ENCODE data around the gene NEK6.

- TF ChIP-seq CTCF (IDR thresholded peaks at IDR 0.05) (no peak), POLR2A (IDR thresholded peaks at IDR 0.05) (no peak)
Measured at GRCh38 chr9:124263213-124263612, 5.5 kb downstream of the NEK6 start.

All from esophagus squamous epithelium (tissue), 4 donors.